Testis (tissue), 3 donors: Measurements from ENCODE around the gene GPATCH4. TPM values are rescaled to one million over a fixed set of nuclear protein-coding genes. Genes with fewer than 3 reads are reported as not detected.

Experiments
- DNase-seq: peaks from one replicate; pipeline ENCODE4 v3.0.0-alpha.2; 2019
- H3K27ac ChIP-seq, 2 donors: fragments of 200-600 bp; sonication (generic); one replicate each; pipeline ENCODE4 v1.5.1; 2019
- H3K27me3 ChIP-seq: fragments of 200-600 bp; sonication (generic); one replicate; pipeline ENCODE4 v1.5.1; 2019
- H3K36me3 ChIP-seq: fragments of 200-600 bp; sonication (generic); one replicate; pipeline ENCODE4 v1.5.1; 2017; ENCODE audit warnings: low read depth; ENCODE audit errors: missing control alignments
- H3K4me1 ChIP-seq: fragments of 200-600 bp; sonication (generic); one replicate; pipeline ENCODE4 v1.5.1; 2019
- H3K4me3 ChIP-seq, 2 donors: fragments of 200-600 bp; sonication (generic); one replicate each; pipeline ENCODE4 v1.5.1; 2017 to 2019
- H3K9me3 ChIP-seq: fragments of 200-600 bp; sonication (generic); one replicate; pipeline ENCODE4 v1.5.1; 2017
- POLR2A ChIP-seq: fragments of 450-650 bp; IDR thresholded peaks from one replicate; pipeline ENCODE4 v1.6.1; 2017; ENCODE audit warnings: antibody characterized with exemption, mild to moderate bottlenecking, moderate library complexity
- WGBS, 2 donors: methylation state at CpG; one replicate each; pipeline ENCODE4 v1.1.5; 2018; 5-methylcytosine and 5-hydroxymethylcytosine counted together
- intact Hi-C: fragments of 100-400 bp; cut with DNase I; formaldehyde crosslinking; loops from one replicate; pipeline ENCODE4 v1.15.1; 2023; ENCODE audit warnings: low total_unique reads
- polyA plus RNA-seq: library from polyadenylated mRNA; stranded (reverse); fragments of 350-450 nt; fragmentation: Illumina TruSeq; extraction: RNeasy Lipid Tissue Mini Kit (QIAGEN cat#74804); gene quantifications from one replicate; pipeline ENCODE4 v1.2.3, GENCODE V29; 2014; ENCODE audit warnings: low read depth, low replicate concordance; ENCODE audit not compliant: insufficient read depth
- total RNA-seq, 2 donors: library from RNA; depleted of rRNA; stranded (reverse); fragments of >200 nt; gene quantifications; one replicate each; pipeline ENCODE4 v1.2.3, GENCODE V29; 2016
- TF ChIP-seq, protein P1 (sequence below), 3 experiments: fragments of 450-650 bp in 2 of 3; fragments of 200-600 bp in 1 of 3; sonication (generic) in 1 of 3; IDR thresholded peaks; one replicate each; pipeline ENCODE4 v1.5.1; 2016 to 2019; ENCODE audit warnings: antibody characterized with exemption in 3 of 3, mild to moderate bottlenecking in 2 of 3, moderate library complexity in 1 of 3

GPATCH4 gene
- total and polyA plus RNA-seq, 3 donors from 2014 or later = 18.5 to 26.7 (median 21.6) TPM

DNA sequence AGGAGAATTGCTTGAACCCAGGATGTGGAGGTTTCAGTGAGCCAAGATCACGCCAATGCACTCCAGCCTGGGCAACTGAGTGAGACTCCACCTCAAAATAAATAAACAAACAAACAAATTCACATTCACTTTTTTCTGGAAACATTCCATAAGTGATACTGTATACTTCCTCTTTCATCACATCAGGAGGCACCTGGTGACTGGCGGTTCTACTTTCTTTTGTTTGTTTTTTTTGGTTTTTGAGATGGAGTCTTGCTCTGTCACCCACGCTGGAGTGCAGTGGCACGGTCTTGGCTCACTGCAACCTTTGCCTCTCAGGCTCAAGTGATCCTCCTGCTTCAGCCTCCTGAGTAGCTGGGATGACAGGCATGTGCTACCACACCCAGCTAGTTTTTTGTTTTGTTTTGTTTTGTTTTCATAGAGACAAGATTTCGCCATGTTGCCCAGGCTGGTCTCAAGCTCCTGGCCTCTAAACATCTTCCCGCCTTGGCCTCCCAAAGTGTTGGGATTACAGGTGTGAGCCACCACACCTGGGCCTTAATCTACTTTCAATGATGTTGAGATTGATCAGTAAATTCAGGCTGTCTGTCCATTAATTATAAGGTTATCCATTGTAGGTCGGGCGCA, 28.7 kb upstream of the GPATCH4 start:
- Histone ChIP-seq H3K27me3 (no peaks in the 10 kb centered on the region), H3K27ac (no peak overlapping the region), H3K4me1 (peaks cover 8% of the 10 kb centered on the region), H3K36me3 (no peaks in the 10 kb centered on the region), H3K9me3 (no peaks in the 10 kb centered on the region), H3K4me3 (no peak overlapping the region)
- TF ChIP-seq POLR2A = no peak
- TF ChIP-seq, protein P1, sequence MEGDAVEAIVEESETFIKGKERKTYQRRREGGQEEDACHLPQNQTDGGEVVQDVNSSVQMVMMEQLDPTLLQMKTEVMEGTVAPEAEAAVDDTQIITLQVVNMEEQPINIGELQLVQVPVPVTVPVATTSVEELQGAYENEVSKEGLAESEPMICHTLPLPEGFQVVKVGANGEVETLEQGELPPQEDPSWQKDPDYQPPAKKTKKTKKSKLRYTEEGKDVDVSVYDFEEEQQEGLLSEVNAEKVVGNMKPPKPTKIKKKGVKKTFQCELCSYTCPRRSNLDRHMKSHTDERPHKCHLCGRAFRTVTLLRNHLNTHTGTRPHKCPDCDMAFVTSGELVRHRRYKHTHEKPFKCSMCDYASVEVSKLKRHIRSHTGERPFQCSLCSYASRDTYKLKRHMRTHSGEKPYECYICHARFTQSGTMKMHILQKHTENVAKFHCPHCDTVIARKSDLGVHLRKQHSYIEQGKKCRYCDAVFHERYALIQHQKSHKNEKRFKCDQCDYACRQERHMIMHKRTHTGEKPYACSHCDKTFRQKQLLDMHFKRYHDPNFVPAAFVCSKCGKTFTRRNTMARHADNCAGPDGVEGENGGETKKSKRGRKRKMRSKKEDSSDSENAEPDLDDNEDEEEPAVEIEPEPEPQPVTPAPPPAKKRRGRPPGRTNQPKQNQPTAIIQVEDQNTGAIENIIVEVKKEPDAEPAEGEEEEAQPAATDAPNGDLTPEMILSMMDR (IDR thresholded peaks at IDR 0.05) = no peak
- DNase-seq = no peak
- intact Hi-C loops = no loop called here
- WGBS, 2 donors = 90 to 91% methylated on average over 8 of the region's 8 CpGs

DNA sequence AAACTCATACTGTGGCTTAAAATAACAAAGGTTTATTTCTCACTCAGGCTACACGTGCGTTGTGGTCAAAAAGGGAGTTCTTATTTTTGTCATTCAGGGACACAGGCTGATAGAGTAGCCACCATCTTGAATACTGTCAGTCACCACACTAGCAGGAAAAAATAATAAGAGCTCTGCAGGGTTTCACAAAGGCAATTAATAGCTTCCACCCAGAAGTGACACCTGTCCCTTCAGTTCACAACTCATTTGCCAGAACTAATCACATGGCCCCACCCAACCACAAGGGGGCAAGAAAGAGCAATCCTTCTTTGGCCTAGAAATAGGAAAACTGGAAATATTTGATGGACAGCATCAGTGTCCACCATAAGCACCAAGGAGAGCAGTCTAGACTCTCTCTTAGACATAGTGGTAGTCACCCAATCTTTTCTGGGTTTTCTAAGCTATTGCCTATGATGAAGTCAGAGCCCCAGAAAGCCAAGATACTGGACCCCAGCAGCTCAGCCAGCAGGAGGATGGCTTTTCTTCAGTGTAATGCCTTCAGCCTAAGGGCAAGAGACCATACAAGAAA, 26.1 kb upstream of the GPATCH4 start:
- Histone ChIP-seq H3K27ac (no peak overlapping the region), H3K36me3 (no peaks in the 10 kb centered on the region), H3K4me1 (peaks cover 18% of the 10 kb centered on the region), H3K4me3 (no peak overlapping the region), H3K27me3 (no peaks in the 10 kb centered on the region), H3K9me3 (no peaks in the 10 kb centered on the region)
- DNase-seq = peak; percentile 70
- WGBS, 2 donors = 75 to 83% methylated on average over 2 of the region's 2 CpGs
- intact Hi-C loops = no loop called here
- no peak for TF ChIP-seq POLR2A
- TF ChIP-seq, protein P1 (IDR thresholded peaks at IDR 0.05) = peak; percentile 41 to 69 (median 58)

DNA sequence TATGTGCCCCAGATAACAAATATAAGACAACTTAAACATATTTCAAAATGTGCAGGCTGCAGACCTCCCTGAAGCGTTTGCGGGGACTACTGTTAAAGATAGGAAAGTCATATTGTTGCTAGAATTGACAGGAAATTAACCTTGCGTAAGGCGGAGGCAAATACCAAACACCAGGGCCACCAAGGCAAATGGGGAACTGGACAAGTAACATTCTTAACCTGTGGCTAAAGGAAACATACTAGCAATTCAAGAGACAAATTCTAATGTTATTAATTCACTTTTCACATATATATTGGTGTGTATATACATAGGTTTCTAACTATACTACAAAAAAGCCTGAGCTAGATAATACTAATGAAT, 24.8 kb upstream of the GPATCH4 start:
- Histone ChIP-seq H3K27ac (no peak overlapping the region), H3K9me3 (no peaks in the 10 kb centered on the region), H3K4me3 (no peak overlapping the region), H3K4me1 (peaks cover 18% of the 10 kb centered on the region), H3K27me3 (no peaks in the 10 kb centered on the region), H3K36me3 (no peaks in the 10 kb centered on the region)
- no peak for DNase-seq
- 34 to 37% methylated on average over 4 of the region's 4 CpGs for WGBS, 2 donors
- TF ChIP-seq, protein P1 (IDR thresholded peaks at IDR 0.05) = no peak
- intact Hi-C loops = no loop called here

DNA sequence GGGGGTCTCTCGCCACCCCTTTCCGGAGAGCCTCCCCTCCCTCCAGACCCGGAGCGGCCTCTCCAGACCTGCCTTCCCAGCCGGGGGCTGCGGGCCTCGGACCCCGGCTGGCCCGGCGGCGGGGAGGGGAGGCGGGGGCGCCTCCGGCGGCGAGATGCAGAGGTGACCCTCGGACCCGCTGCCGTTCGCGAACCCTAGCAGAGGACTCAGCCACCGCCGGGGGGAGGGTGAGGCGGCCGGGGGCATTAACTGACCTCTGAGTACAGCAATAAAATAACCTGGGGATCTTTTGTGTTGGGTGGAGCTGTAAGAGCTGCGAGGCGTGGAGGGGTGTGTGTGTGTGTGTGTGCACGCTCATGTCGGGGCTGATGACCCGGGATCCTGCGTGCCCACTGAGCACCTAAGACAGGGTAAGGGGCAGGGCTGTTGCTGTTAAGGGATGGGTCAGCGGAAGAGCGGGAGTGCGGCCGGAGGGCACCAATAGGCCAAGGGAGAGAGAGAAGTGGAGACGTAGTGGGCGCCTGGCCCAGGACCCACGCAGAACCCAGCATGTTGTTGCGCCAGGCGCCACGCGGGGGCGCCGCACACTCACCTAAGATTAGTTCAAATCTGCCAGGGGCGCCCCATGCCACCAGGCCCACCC, 24.3 kb upstream of the GPATCH4 start:
- H3K4me1 ChIP-seq = peaks cover 18% of the 10 kb centered on the region
- no peaks in the 10 kb centered on the region for H3K36me3 ChIP-seq
- H3K9me3 ChIP-seq = no peaks in the 10 kb centered on the region
- peak; percentile 75 for DNase-seq
- peak overlapping the region in 1 of 2 donors; percentile 24 for H3K27ac ChIP-seq
- no peaks in the 10 kb centered on the region for H3K27me3 ChIP-seq
- no peak for TF ChIP-seq POLR2A
- TF ChIP-seq, protein P1 (IDR thresholded peaks at IDR 0.05) = peak; percentile 73 to 83 (median 78)
- intact Hi-C loops = no loop called here
- peak overlapping the region; percentile 47 to 62 for H3K4me3 ChIP-seq
- 2% methylated on average over 23 to 45 of the region's 45 CpGs for WGBS, 2 donors
